HG02852 (cell line): ENCODE measurements around the gene CHD2.
"Not testable (repeated sequence)": the region's sequence is repeated elsewhere in the genome, so short reads cannot be mapped to it uniquely, and the experiment has no call there.

Experiments
- ATAC-seq: cut with Tn5 transposase; IDR thresholded peaks from one replicate; pipeline ENCODE4 v1.9.1; 2021; ENCODE audit warnings: mild to moderate bottlenecking, moderate library complexity; ENCODE audit not compliant: unreplicated experiment

CHD2 gene

DNA sequence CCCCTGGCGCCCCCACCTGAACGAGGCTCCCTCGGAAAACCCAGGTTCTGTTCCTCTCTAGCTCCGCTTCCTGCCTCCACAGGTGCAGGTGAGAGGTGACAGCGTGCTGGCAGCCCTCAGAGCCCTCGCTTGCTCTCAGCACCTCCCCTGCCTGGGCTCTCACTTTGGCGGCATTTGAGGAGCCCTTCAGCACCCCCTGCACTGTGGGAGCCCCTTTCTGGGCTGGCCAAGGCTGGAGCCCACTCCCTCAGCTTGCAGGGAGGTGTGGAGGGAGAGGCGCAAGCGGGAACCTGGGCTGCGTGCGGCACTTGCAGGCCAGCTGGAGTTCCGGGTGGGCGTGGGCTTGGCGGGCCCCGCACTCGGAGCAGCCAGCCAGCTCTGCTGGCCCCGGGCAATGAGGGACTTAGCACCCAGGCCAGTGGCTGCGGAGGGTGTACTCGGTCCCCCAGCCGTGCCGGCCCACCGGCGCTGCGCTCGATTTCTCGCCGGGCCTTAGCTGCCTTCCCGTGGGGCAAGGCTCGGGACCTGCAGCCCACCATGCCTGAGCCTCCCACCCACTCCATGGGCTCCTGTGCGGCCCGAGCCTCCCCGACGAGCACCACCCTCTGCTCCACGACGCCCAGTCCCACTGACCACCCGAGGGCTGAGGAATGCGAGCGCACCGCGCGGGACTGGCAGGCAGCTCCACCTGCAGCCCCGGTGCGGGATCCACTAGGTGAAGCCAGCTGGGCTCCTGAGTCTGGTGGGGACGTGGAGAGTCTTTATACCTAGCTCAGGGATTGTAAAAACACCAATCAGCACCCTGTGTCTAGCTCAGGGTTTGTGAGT lies 131.6 kb downstream of the CHD2 start:
- not testable (repeated sequence) for ATAC-seq

GRCh38 chr15:93032515-93033206 lies 132.5 kb downstream of the CHD2 start:
- ATAC-seq, result not testable (repeated sequence)

DNA sequence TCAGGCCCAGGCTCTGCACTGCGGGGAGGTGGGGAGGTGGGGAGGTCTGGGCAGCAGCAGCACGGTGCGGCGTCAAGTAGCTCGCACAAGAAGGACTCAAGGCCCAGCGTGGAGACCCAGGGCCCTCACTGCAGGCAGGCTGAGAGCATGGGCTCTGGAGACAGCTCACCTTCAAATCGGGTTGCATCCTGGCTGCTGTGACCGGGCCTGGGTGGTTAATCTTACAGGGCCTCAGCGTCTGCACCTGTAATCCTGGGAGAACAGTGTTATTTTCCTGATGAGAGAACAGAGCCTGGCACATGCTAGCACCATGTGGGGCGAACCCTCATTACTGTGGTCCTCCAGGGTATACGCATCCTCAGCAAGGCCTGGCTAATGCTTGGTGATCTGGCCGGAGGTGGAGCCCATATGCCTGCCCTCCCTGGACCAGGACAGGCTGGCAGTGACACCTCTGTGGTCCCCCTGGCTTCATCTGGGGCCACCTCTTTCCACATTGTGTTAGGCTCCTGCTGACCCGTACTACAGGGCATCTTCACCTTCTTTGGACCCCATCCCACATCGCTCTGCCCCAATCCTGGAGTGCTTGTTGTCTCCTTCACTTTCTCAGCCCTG lies 133.4 kb downstream of the CHD2 start:
- ATAC-seq, result no peak

- no peak for ATAC-seq
Observed at GRCh38 chr15:93034512-93034911, 134.4 kb downstream of the CHD2 start.

GRCh38 chr15:93035092-93035915 lies 135.2 kb downstream of the CHD2 start:
- no peak for ATAC-seq

DNA sequence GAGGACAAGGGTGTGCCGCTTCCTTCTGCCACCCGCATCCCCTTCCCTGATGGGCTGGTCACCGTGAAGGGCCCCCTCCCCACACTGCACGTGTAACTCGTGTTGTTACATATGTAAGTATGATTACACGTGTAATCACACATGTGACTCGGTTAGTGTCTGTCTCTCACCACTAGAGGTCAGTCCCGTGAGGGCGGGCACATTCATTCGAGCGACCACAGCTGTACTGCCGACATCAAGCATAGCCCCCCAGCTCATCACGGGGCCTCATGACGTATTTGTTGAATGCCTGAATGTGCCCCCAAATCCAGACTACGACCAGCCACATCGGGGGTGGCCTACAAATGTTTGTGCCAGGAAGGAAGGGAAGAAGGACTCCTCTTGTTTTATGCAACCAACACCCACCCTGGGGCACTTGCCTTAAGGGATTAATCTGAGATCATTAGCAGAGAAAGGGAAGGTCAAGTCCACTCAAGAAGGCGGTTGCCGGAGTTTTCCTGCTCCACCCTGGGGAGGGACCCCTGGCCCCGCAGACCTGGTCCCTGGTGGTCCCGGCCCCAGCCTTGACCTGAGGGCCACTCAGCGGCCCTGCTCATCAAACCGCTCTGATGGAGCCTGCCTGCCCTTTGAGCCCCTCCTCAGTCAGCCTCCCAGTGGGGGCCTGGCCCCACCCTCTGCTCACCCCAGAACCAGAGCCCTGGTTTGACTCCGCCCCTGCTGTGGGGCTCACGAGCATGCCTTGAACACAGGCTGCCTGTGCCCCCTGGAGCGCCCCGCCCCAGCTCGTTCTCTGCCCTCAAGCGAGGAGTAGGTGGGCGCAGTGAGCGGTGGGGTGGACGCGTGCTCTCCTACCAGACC lies 136.1 kb downstream of the CHD2 start:
- ATAC-seq, result peak; percentile 84

DNA sequence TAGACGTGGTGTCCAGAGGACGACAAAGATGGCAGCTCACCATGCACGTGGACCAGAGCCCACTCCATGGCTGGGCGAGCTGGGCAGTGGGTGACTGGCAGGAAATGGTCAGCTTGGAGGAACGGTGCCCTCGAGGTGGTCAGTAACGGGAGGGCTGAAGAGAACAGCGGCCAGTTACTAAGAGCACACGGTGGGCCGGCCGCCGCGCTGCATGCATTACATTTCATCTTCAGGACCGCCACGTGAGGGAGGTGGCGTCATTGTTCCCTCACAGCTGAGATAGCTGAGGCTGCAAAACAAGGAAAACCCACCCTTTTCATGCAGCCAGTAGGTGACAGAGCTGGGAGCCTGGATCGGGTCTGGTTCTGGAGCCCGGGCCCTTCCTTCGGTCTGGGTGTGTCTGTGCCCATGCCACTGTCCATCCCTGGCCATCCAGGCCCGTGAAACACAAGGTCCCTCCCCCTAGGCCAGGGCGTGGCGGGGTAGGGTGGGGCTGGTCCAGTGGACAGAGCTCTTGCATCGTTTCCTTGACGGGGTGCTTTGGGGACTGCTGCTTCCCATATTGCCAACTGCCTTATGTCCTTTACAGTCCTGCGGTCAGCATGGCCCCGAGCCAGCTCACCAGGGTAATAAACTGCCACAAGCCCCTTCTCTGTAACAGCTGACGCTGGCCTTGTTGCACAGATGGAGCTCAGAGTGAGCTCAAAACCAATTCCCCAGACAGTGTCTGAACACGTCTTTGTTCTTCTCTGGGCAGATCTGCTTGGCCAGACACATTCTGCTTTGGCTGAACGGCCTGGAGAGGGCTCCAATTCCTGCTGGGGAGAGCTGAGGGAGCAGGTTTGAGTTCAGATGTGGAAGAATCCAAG lies 137.1 kb downstream of the CHD2 start:
- ATAC-seq, result no peak

DNA sequence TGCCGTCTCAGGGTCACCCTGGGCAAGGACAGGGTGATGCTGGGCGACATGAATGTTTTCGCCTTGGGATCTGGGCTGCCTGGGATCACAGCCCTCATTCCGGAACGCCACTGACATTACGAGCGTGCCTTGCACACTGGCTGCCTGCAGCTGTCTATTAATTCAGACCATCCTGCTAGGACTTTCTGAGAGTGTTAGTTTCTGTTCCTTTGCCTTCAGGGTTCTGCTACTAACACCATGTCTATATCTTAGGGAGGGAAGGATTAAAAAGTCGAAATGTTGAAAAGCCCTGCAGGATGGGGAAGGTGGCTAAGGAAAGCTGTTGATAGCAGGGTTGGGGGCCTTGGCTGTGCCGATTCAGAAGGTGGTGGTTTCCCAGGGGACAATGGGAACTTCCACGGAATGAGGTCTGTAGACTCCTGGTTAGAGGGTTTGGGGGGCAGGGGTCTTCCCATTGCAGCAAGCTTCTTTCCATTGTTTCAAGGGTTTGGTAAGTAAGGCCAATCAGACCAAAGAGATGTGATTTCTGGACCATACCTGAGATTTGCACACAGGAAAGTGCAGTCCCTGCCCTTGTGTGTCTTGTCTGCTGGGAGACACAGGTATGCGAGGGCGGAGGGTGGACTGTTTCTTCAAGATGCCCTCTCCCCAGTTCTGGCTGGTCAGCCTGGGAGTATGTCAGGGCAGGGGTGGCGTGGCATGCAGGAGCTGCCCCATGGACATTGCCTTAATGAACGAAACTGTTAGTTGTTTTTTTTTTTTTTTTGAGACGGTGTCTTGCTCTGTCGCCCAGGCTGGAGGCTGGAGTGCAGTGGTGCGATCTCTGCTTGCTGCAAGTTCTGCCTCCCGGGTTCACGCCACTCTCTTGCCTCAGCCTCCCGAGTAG lies 137.9 kb downstream of the CHD2 start:
- ATAC-seq, result no peak

GRCh38 chr15:93039562-93040287 lies 139.6 kb downstream of the CHD2 start:
- ATAC-seq, result not testable (repeated sequence)

- ATAC-seq, result no peak
Observed at GRCh38 chr15:93040288-93041158, 140.4 kb downstream of the CHD2 start.

GRCh38 chr15:93041159-93041547 lies 141.0 kb downstream of the CHD2 start:
- no peak for ATAC-seq

DNA sequence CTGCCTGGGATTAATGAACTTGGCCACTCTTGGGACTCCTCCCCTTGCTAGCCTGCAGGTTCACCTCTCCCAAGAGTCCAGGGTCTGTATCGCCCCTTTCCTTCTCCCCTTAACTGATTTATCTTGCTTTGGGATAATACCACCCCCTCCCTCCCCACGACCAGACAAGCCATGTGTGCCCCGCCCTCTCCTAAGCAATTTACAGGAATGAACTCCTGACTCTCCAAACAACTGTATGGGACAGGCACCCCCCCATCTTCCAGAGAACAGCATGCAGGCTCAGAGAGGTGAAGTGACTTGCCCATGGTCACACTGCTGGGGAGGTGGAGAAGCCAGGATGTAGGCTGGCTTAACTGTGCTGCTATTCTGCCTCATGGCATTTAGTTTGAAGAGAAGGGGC lies 142.1 kb downstream of the CHD2 start:
- ATAC-seq, result no peak

DNA sequence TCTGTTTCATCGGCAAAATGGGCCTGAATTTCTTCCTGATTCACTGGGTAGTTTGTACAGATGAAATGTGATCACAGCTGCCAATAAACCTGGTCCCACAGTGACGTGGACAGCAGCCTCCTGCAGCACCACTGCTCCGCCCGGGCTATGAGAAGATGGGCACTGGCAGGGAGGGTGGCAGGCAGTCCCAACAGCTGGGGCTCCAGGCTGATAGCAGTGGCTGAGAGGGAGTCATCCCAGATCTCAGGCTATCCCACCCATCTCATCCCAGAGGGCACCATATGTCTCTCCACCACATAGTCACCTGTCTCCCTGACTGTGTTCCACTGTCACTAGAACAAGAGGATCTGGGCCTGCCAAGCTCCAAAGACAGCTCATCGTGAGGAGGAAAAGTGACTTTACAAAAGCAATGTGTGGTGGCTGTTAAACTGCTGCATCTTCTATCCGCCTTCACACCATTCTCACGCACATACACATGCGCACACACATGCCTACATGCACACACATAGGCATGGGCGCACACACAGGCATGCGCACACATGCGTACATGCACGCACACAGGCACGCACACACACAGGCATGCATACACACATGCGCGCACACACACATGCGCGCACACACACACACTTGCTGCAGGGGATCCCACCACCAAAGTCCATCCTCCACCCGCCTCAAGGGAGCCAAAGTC lies 142.7 kb downstream of the CHD2 start:
- ATAC-seq, result no peak

GRCh38 chr15:93043621-93044300 lies 143.6 kb downstream of the CHD2 start:
- no peak for ATAC-seq
